Transverse colon (tissue), 4 donors: ENCODE data around the gene INPP5E. TPM values are rescaled to one million over a fixed set of nuclear protein-coding genes. Genes with fewer than 3 reads are reported as not detected.

Experiments used
- DNase-seq: peaks from one replicate; pipeline ENCODE4 v3.0.0-alpha.2; 2019
- H3K27ac ChIP-seq, 4 donors: fragments of 200-600 bp; sonication (generic); 2 replicates each; pipeline ENCODE4 v1.5.1; 2016 to 2018; ENCODE audit warnings: inconsistent platforms in 4 of 4
- H3K27me3 ChIP-seq: fragments of 200-600 bp; sonication (generic); 2 replicates; pipeline ENCODE4 v1.5.1; 2017; ENCODE audit warnings: inconsistent platforms
- H3K36me3 ChIP-seq, 4 donors: fragments of 200-600 bp; sonication (generic); 2 replicates each; pipeline ENCODE4 v1.5.1; 2017 to 2019; ENCODE audit warnings: inconsistent platforms in 4 of 4
- H3K4me1 ChIP-seq, 4 donors: fragments of 200-600 bp; sonication (generic); 2 replicates each; pipeline ENCODE4 v1.5.1; 2017 to 2020; ENCODE audit warnings: inconsistent platforms in 4 of 4
- H3K4me3 ChIP-seq, 4 donors: fragments of 200-600 bp; sonication (generic); 1 replicate in 1 of 4; 2 replicates in 3 of 4; pipeline versions ENCODE4 v1.5.1 to v1.6.1; 2017 to 2019; ENCODE audit warnings: inconsistent platforms in 4 of 4
- H3K9me3 ChIP-seq, 2 donors: fragments of 200-600 bp; sonication (generic); 2 replicates each; pipeline ENCODE4 v1.5.1; 2017 to 2019; ENCODE audit warnings: inconsistent platforms in 2 of 2
- CTCF ChIP-seq, 5 experiments: fragments of 200-600 bp in 3 of 5; fragments of 450-650 bp in 2 of 5; sonication (generic) in 3 of 5; IDR thresholded peaks; 1 replicate in 2 of 5; 2 replicates in 3 of 5; pipeline ENCODE4 v1.5.1; 2016 to 2017; ENCODE audit warnings: antibody characterized with exemption in 5 of 5, inconsistent platforms in 3 of 5, mild to moderate bottlenecking in 2 of 5, moderate library complexity in 1 of 5
- EP300 ChIP-seq: sonication (generic); formaldehyde crosslinking; IDR thresholded peaks from one replicate; pipeline ENCODE4 v1.6.1; 2017; ENCODE audit warnings: antibody characterized with exemption, low read depth
- POLR2A ChIP-seq: fragments of 450-650 bp; IDR thresholded peaks from one replicate; pipeline ENCODE4 v1.6.1; 2016; ENCODE audit warnings: antibody characterized with exemption, mild to moderate bottlenecking, moderate library complexity
- POLR2AphosphoS5 ChIP-seq, 3 donors: sonication (generic); formaldehyde crosslinking; IDR thresholded peaks; one replicate each; pipeline ENCODE4 v1.6.1; 2016; ENCODE audit warnings: antibody characterized with exemption in 3 of 3
- WGBS, 2 donors: methylation state at CpG; one replicate each; pipeline ENCODE4 v1.1.5; 2018; ENCODE audit warnings: low coverage in 1 of 2; 5-methylcytosine and 5-hydroxymethylcytosine counted together
- in situ Hi-C, 4 donors: fragments of 200-750 bp; cut with MboI; loops; one replicate each; pipeline versions ENCODE4 v1.15.0 to v1.15.1; 2017; ENCODE audit warnings: low sequenced_read_pairs in 3 of 4, low pct_ligation_motif_present in 1 of 4, low pct_unique_long_range_greater_than_20kb in 1 of 4
- intact Hi-C: fragments of 100-400 bp; cut with DNase I; formaldehyde crosslinking; loops from one replicate; pipeline ENCODE4 v1.15.1; 2023; ENCODE audit warnings: low total_unique reads
- total RNA-seq, 4 donors: library from RNA; depleted of rRNA; stranded (reverse); fragments of >200 nt; gene quantifications; one replicate each; pipeline ENCODE4 v1.1.0, GENCODE V29; 2016

INPP5E gene
- total RNA-seq, 4 donors from 2014 or later = 12.5 to 57.5 (median 18.3) TPM

- no peaks in the 10 kb centered on the region for H3K27me3 ChIP-seq
- H3K9me3 ChIP-seq = no peaks in the 10 kb centered on the region
- WGBS, 2 donors = 88% methylated on average over 18 of the region's 18 CpGs; no CpG with 5 or more reads in 1 of the 2 donors
- no peak overlapping the region for H3K4me3 ChIP-seq
- no peak overlapping the region for H3K27ac ChIP-seq
- no peak for DNase-seq
- intact Hi-C loops (no loop called here), in situ Hi-C loops (loop anchor here in 1 of 4 donors (10.0 kb wide), 1 partner anchor 148 kb away; no protein-coding TSS in a partner anchor)
- TF ChIP-seq CTCF (IDR thresholded peaks at IDR 0.05) (no peak), EP300 (no peak), POLR2AphosphoS5 (IDR thresholded peaks at IDR 0.05) (no peak)
- peaks cover 12 to 17% (median 14%) of the 10 kb centered on the region in 4 donors for H3K4me1 ChIP-seq
- no peaks in the 10 kb centered on the region for H3K36me3 ChIP-seq
Observed at GRCh38 chr9:136486823-136487620, 47.4 kb upstream of the INPP5E start.

- WGBS, 2 donors = 93% methylated on average over 7 of the region's 7 CpGs; no CpG with 5 or more reads in 1 of the 2 donors
- no peaks in the 10 kb centered on the region for H3K9me3 ChIP-seq
Observed at GRCh38 chr9:136486131-136486530, 46.5 kb upstream of the INPP5E start.

GRCh38 chr9:136485049-136486045, 45.7 kb upstream of the INPP5E start:
- Histone ChIP-seq H3K36me3 (no peaks in the 10 kb centered on the region), H3K4me1 (peaks cover 20 to 27% (median 23%) of the 10 kb centered on the region in 4 donors), H3K4me3 (no peak overlapping the region), H3K27me3 (no peaks in the 10 kb centered on the region), H3K9me3 (no peaks in the 10 kb centered on the region), H3K27ac (peak overlapping the region in 2 of 4 donors; percentile 98 to 100)
- no peak for TF ChIP-seq POLR2A
- no peak for TF ChIP-seq POLR2AphosphoS5 (IDR thresholded peaks at IDR 0.05)
- TF ChIP-seq CTCF (IDR thresholded peaks at IDR 0.05) = peak; percentile 87 to 95 (median 93)
- TF ChIP-seq EP300 = no peak
- intact Hi-C loops = no loop called here
- in situ Hi-C loops = loop anchor here in 1 of 4 donors (10.0 kb wide), 1 partner anchor 149 kb away; no protein-coding TSS in a partner anchor
- DNase-seq = peak; percentile 88
- WGBS, 2 donors = 33 to 86% methylated on average over 1 to 21 of the region's 21 CpGs

More at GRCh38 chr9:136486131-136486530, 46.5 kb upstream of the INPP5E start:
- intact Hi-C loops (no loop called here), in situ Hi-C loops (loop anchor here in 1 of 4 donors (10.0 kb wide), 1 partner anchor 149 kb away; no protein-coding TSS in a partner anchor)
- TF ChIP-seq POLR2AphosphoS5 (IDR thresholded peaks at IDR 0.05) = no peak
- TF ChIP-seq CTCF (IDR thresholded peaks at IDR 0.05) = no peak
- TF ChIP-seq EP300 = no peak
- no peak for TF ChIP-seq POLR2A
- Histone ChIP-seq H3K4me1 (peaks cover 20 to 26% (median 22%) of the 10 kb centered on the region in 4 donors), H3K4me3 (no peak overlapping the region), H3K36me3 (no peaks in the 10 kb centered on the region), H3K27ac (no peak overlapping the region), H3K27me3 (no peaks in the 10 kb centered on the region)
- no peak for DNase-seq
